HG03175 (cell line): ENCODE data around the gene AOX1.
"Not testable (repeated sequence)": the region's sequence is repeated elsewhere in the genome, so short reads cannot be mapped to it uniquely, and the experiment has no call there.

Experiments used
- ATAC-seq: cut with Tn5 transposase; IDR thresholded peaks from one replicate; pipeline ENCODE4 v1.9.1; 2021; ENCODE audit warnings: mild to moderate bottlenecking, moderate library complexity; ENCODE audit not compliant: unreplicated experiment

Gene AOX1

DNA sequence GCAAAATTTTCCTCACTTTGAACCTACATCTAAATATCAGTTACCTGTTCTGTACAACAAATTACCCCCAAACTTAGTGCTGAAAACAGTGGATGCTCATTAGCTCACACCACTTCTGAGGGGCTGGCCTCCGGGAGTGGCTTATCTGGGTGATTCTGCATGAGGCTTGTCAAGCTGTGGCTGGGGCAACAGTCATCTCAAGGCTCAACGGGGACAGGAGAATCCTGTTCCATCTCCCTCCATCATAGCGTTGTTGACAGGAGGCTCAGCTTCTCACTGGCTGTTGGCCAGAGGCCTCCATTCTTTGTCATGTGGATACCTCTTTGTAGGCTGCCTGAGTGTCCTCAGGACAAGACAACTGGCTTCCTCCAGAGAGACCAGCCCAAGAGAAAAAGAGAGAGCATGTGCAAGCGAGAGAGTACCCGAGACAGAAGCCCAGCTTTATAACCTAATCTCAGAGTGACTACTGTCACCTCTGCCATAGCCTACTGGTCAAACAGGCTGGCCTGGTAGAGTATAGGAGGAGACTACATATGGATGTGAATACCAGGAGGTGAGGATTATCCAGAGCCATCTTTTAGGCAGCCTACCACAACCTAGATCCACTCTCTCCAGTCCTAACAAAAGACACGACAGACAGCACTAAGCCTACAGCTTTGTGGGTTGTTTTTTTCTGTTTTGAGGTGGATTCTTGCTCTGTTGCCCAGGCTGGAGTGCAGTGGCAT is 79.1 kb downstream of the AOX1 start:
- ATAC-seq = no peak

DNA sequence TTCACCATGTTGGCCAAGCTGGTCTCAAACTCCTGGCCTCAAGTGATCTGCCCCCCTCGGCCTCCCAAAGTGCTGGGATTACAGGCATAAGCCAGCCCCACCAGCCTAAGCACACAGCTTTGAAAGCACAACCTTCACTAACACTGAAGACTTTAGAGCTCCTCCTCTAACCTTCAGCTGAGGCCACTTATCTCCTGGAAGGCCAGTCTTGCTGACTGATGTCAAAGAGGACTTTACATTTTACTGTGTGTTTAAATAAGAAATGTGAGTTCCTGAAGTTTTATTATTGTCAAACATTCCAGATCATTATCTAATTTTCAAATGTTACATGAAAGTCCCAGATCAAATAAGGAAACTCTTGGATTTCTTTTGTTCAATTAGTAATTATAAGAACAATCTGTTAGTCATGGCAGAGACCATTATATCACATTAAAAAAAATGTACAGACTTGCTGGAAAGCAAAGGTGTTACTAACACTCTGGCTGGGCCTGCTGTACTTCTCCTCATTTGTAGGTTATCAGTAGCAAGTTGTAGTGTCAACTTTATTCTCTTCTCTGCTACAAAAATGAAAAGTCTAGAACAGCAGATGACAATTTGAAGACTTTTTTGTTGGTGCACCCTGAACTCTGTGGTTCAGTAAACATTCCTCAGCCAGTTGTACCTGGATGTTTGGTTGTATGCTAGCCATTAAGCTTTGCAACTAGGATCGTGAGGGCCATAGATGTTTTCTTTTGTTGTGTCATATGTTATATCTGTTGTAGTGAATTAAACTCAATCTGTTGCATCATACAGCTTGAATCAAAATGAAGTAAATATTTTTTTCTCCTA is 80.0 kb downstream of the AOX1 start:
- no peak for ATAC-seq

DNA sequence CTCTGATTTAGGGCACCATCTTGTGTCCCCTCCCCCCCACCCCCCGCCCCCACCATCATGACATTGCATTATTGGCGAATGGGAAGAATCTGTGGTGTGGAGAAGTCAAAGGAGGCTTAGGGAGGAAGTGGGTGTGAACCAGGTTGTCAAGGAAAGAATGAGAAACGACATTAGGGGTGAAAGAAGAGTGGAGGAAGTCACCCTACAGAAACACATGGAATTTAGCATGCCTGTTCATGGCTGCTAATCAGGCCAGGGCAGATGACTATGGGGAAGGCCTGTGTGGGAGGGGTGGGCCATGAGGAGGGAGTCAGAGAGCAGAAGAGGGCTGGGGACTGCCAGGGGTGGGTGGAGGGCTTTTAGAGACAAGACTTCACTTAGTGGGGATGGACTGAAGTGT is 81.6 kb downstream of the AOX1 start:
- no peak for ATAC-seq

DNA sequence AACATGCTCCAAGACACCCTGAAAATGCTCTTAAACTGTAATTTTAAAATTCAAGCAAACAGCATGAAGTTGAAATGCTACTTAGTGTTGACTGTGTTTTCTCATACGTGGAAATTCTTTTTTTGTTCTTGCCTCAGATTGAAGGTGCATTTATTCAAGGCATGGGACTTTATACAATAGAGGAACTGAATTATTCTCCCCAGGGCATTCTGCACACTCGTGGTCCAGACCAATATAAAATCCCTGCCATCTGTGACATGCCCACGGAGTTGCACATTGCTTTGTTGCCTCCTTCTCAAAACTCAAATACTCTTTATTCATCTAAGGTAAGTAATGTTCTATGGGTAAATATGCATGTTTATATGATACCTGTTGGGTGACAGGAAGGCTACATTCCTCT is 82.7 kb downstream of the AOX1 start:
- ATAC-seq = no peak

DNA sequence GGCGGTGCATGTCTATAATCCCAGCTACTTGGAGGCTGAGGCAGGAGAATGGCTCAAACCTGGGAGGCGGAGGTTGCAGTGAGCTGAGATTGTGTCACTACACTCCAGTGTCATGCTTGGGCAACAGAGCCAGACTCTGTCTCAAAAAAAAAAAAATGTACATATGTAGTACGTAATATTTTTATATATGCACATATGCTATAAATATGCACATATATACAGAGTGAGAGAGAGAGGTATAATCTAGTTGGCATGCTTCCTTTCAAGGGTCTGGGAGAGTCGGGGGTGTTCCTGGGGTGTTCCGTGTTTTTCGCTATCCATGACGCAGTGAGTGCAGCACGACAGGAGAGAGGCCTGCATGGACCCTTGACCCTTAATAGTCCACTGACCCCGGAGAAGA is 83.5 kb downstream of the AOX1 start:
- ATAC-seq = no peak

DNA sequence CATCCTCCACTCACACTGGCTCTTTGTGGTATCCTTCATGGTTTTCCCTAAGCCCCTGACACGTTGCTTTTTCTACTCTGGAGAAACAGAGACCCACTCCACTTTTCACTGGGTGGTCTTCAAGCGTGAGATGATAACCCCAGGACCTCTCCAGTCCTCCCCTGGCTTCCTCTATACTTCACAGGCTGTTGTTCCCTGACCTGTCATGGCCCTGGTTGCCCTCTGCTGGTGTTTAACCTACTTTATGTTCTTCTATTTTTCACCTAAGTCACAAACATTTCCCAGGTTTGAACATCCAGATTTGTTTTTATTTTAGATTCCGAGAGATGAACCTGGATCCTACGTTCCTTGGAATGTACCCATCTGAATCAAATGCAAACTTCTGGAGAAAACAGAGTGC is 84.5 kb downstream of the AOX1 start:
- no peak for ATAC-seq

DNA sequence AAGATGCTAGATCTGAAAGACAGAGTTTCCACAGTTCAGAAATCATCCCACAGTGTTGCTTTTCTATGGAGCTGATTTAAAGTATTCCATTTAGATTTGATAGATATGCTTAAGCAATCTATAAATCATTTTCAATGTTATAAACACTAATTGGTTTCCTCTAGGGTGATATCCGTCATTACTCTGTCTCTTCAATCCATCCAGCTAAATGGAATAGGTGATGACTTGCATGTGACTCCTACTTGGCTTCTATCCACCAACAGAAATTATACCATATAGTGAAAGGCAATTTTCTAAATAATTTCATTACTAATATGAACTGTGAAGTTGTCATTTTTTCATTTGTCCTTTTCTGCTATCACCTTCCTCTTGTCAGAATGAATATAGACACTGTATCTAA is 84.9 kb downstream of the AOX1 start:
- no peak for ATAC-seq

DNA sequence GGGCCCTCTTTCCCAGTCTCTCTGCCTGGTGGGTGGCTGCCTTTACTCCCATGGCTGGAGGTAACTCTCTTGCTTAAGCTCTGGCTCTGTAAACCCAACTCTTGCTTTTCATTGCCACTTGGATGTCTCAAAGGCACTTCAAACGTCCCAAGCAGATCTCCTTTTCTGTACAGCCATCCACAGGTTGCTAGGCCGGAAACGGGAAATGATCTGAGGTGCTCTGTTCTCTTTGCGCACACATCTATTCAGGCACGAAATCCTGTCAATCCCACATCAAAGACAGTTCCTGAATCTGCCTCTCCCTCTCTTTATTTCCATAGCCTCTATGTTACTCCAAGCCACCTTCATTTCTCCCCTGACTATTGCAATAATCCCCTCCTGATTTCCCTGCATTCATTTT is 87.4 kb downstream of the AOX1 start:
- ATAC-seq = no peak

DNA sequence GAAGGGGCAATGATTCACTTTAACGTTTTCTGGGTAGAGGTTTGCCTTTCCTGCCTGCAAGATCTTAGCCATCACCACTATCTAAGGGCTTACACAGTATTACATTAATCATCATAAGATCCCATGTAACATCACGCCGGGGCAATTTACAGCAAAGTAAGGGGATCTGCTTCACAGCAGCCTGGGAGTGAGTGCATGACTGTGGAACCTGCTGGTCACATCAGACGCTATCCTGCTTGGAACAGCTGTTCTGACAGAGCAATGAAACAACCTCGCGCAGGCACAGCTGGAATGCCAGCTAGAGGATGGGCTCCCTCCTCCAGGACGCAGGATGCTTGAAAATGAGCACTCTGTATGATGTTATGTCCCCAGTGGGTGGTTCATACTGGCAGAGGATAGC is 89.0 kb downstream of the AOX1 start:
- ATAC-seq = no peak

DNA sequence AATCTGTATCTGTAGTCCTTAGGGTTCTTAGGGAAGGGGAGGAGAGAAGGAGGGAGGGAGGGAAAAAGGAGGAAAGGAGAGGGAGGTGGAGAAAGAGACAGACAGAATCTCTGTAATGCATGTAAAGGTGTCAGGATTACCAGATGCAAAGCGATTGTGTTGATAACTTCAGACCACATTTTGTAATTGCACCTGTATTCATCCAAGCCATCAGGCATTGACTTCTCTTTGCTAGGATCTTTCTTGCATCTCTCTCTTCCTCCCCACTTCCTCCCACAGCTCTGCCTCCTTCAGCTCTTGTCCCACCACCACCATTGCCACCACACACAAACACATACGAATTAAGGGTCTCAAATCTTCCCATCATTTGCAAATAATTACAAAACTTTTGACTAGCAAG is 91.4 kb downstream of the AOX1 start:
- no peak for ATAC-seq

DNA sequence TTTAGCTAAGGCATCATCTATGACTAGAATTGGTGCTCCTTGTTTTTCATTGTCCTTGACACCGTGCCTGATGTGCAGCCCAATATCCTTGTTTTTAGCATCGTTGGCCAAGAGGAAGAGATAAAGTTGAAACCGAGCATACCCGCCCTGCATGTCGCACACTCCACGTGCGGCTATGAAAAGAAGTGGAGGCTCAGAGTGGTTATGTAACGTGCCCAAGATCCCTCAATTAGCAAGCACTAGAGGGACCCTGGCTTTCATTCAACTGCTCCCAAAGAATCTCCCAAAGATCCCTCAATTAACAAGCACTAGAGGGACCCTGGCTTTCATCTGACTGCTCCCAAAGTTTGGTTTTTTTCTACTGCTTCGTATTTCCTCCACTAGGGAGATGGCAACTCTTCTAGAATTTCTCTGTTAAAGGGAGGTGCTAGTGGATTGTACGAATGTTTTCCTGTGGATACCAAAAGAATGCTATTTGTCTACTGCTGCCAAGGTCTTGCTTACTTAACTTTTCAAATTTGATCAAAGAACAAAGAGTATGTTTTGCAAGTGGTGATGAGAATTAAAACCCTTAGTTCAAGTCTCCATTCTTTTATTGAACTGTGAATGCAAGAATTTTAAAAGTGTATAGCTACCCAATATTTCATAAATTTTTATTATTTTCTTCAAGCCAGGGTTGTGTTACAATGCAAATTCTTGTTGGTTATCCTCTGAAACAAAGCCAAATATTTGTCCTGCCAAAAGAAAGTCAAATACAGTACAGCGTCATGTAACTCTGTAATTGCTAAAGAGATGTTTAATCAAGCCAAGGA is 92.1 kb downstream of the AOX1 start:
- no peak for ATAC-seq

DNA sequence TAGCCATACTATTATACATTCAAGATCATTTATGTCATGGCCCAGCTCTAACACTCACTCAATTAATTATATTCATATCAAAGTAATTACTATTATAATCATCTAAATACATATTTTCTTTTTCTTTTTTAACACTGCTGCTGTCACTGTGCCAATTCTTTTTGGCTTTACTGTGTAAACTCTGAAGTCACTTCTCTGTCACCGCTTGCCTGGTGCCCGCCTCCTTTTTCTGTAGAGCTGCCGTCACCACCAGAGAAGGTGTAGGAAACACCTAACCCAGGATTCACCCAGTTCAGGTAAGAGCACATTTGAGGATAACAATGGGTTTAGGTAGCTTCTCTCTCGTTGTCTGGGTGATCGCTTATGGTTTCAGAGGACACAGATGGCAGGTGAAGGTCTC is 93.3 kb downstream of the AOX1 start:
- no peak for ATAC-seq

DNA sequence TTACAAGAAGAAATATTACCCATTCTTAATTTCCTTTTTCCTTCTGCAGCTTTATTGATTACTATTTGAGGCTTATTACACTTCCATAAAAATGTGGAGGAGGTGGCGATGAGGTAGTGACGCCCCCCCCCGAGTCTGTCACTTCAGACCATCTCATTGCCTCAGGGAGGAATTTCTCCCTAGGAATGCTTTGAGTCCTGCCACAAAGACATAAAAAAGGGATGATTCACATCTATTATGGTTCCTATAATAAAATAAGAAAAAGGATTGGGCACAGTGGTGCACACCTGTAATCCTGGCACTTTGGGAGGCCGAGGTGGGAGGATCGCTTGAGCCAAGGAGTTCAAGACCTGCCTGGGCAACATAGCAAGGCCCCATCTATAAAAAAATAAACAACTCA is 93.7 kb downstream of the AOX1 start:
- no peak for ATAC-seq

DNA sequence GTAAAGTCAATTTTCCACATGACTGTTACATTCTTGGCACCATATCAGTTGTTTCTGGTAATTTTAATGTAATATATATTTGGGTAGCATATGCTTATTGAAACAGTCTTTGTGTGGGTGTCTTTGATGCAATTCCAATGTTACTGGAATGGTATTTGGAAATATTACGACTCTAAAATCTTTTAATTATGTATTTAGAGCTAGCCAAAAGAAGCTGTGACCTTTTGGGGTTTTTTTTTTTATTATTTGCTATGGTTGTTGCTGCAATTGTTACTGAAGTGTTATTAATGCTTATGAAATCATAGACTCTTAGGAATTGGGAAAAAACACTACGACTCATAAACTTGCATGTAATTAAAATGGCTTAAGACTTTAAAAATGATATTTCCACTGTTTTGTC is 95.9 kb downstream of the AOX1 start:
- ATAC-seq = no peak

DNA sequence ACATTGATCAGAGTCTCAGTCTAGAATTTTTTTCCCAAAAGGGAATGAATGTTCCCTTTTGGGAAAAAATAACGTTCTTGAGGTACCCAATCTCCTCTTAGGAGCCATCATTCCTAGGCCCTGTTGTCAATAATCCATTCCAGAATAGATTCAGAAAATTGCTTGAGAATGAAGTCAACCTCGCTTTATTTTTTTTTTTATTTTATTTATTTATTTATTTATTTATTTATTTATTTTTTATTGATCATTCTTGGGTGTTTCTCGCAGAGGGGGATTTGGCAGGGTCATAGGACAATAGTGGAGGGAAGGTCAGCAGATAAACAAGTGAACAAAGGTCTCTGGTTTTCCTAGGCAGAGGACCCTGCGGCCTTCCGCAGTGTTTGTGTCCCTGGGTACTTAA is 96.6 kb downstream of the AOX1 start:
- not testable (repeated sequence) for ATAC-seq

DNA sequence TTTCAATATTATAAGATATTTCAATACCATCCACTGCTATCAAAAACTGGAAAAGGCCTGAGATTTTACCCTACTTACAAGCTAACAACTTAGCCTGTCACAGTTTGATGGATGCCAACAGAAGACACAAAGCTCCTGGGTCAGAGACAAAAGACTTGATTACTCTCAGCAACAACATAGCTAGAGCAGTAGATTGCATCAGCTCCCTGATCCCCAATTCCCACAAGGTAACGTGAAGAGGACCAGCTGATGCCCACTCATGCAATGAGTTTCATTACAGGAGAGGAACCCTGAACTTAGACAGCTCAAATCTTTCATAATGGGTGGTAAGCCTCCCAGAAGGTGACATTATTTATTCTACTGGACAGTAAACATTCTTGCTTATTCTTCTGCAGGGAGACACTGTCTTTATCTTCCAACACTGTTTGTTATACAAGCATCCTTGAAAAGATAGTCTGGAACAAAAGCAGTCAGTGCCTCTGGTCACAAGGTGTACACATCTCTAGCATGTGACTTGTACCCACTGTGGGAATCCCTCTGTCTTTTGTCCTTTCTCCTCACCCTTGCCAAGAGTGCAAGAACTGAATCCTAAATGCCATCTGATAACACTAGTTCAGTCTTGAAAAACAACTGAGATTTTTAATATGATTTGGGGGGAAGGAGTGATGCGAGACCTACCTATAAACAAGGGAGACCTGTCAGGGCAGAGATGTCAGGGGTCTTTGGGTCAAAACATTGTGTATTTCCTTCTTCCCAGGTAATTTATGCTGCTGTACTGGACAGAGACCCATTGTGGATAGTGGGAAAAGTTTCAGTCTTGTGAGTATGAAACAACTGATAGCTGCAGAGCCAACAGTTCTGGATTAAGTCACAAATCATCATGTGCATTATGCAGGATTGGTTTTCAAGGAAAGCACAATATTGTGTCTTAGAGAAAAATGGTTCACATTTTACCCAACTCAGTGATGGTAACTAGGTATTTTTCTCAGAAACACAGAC is 102.4 kb downstream of the AOX1 start:
- ATAC-seq = no peak

DNA sequence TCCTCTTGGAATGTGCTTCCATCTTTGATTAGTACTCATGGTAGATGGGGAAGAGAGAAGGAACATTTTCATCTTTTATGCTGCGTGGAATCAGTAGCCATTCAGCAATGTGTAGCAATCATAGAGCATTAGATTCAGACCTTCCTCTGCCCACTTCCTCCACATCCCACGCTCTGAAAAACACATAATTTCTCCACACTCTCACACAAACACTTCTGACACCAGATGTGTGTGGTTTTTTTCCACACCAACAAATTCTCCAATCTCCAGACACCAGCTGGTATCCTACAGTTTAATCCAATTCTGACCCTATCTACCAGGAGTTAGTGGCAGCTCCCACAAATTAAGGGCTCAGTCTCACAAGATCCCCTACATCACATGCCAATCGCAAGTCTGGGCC is 103.3 kb downstream of the AOX1 start:
- ATAC-seq = no peak

DNA sequence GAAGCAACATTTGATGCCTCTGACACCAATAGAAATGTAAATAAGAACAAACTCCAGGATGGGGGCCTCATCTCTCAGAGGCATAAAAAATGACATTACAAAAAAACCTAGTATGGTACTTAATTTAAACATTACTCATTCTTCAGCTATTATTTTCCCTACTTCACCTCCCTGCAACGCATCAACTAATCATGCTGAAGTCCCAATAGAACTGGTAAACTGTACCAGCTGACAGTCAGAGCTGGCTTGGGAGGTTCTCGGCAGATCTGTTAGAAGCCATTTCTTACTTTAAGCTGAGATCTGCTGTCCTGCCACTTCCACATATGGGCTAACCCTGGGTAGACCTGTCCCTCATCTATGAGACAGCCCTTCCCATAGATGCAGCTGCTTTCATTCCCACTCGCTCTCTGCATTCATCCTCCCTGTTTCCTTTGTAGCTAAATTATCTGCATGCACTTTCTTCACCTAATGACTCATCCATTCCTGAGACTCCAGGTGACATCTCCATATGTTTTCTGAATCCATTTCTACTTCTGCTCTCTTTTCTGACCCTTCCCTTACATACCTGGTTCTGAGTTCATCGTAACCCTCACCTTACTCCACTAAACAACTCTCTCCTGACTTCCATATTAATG is 108.1 kb downstream of the AOX1 start:
- no peak for ATAC-seq

DNA sequence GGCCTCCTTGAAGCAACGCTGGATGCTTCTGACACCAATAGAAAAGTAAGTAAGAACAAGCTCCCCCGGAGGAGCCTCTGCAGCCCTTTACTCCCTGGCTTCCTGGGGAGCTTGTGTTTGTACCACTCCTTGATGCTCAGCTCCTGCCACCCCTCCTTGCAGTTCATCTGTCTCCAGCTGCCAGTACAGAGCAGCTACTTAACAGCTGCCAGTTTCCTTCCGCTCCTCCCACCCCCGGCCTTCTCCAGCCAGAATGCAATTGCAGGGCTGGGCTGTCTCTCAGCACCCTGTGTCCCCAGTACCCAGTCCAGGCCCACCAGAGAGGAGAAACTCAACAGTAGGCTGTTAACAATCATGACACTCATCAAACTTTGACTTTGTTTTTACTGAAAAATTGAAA is 109.4 kb downstream of the AOX1 start:
- no peak for ATAC-seq

DNA sequence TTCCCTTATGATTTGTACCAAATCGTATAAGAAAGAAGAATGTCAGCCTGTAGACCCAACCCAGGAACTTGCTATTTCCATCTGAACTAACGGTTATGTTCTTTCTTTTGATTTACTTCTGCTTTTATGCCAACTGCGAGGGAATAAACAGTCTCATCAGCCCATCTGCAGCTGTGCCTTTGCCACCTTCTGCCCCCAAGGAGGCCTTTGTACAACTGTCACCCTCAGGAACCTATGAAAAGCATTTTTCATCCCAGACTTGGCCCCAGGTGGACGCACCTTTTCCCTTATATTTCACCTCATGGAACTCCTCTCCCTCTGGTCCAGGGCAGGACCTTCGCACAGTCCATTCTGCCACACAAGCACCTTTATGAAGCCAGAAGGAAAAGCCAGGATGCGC is 109.8 kb downstream of the AOX1 start:
- ATAC-seq = no peak
